ENCODE results near the gene BRS3. TPM values are rescaled to one million over a fixed set of nuclear protein-coding genes. Genes with fewer than 3 reads are reported as not detected.

Gene BRS3
- total RNA-seq, 2 donors from 2014 or later = not detected

DNA sequence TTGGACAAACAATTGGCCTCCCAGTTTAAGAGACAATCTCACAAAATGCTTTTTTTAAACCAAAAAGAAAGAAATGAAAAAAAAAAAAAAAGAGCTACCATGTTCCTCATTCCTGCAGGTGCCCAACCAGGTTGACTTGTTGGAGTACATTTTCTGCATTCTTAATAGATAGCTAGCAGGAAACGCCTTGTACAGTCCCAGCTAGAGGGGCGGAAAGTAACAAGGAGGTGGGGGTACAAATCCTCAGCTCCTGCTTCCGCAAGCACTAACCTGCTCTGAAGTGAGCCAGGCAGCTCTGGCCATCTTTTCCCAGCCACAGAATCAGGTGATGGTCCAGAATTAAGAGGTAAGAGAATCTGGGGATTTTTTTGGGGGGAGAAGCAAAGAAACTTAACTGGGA lies 44.2 kb downstream of the BRS3 start, which contains the start of gene VGLL1:
VGLL1 (plus strand) TSS at position 265 of the 400 bp plus-strand sequence. CDS start 3,806 bp downstream, outside the sequence.
- Histone ChIP-seq H3K27ac (no peak within 1 kb of the TSS), H3K27me3 (no peaks in the 10 kb centered on the region), H3K4me1 (no peaks in the 10 kb centered on the region), H3K36me3 (no peaks in the 10 kb centered on the region), H3K9me3 (no peaks in the 10 kb centered on the region), H3K4me3 (no peak within 1 kb of the TSS)
- no peak for TF ChIP-seq CTCF (IDR thresholded peaks at IDR 0.05)
- DNase-seq (ENCODE audit: low spot score) = no peak

DNA sequence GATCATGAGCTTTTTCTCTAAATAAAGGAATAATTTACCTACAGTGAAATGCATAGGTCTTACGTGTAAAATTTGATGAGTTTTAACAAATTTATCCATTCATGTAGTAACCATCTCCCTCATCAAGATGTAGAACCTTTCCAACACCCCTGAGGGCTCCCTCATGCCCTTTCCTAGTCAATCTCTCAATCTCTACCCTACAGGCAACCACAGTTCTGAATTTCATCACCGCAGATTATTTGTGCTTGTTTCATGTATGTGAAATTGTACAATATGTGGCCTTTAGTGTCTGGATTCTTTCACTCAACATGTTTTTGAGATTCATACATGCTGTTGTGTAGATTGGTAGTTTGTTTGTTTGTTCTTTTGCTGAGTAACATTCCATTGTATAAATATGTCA lies 46.4 kb downstream of the BRS3 start:
- H3K4me1 ChIP-seq = no peaks in the 10 kb centered on the region
- H3K36me3 ChIP-seq = no peaks in the 10 kb centered on the region

GRCh38 chrX:136538811-136539210 lies 51.1 kb downstream of the BRS3 start:
- H3K4me3 ChIP-seq = no peak overlapping the region
- no peak for DNase-seq (ENCODE audit: low spot score)
- H3K27me3 ChIP-seq = no peaks in the 10 kb centered on the region
- H3K36me3 ChIP-seq = no peaks in the 10 kb centered on the region
- no peaks in the 10 kb centered on the region for H3K4me1 ChIP-seq
- no peaks in the 10 kb centered on the region for H3K9me3 ChIP-seq
- no peak overlapping the region for H3K27ac ChIP-seq
- TF ChIP-seq CTCF (IDR thresholded peaks at IDR 0.05) = no peak

More for the DNA sequence above, 46.4 kb downstream of the BRS3 start:
- TF ChIP-seq CTCF (IDR thresholded peaks at IDR 0.05) = no peak
- Histone ChIP-seq H3K9me3 (no peaks in the 10 kb centered on the region), H3K4me3 (no peak overlapping the region), H3K27ac (no peak overlapping the region), H3K27me3 (no peaks in the 10 kb centered on the region)
- no peak for DNase-seq (ENCODE audit: low spot score)

GRCh38 chrX:136540226-136540625 lies 52.5 kb downstream of the BRS3 start:
- Histone ChIP-seq H3K27ac (no peak overlapping the region), H3K9me3 (no peaks in the 10 kb centered on the region), H3K4me1 (no peaks in the 10 kb centered on the region), H3K4me3 (no peak overlapping the region), H3K27me3 (no peaks in the 10 kb centered on the region), H3K36me3 (no peaks in the 10 kb centered on the region)
- no peak for TF ChIP-seq CTCF (IDR thresholded peaks at IDR 0.05)
- no peak for DNase-seq (ENCODE audit: low spot score)

DNA sequence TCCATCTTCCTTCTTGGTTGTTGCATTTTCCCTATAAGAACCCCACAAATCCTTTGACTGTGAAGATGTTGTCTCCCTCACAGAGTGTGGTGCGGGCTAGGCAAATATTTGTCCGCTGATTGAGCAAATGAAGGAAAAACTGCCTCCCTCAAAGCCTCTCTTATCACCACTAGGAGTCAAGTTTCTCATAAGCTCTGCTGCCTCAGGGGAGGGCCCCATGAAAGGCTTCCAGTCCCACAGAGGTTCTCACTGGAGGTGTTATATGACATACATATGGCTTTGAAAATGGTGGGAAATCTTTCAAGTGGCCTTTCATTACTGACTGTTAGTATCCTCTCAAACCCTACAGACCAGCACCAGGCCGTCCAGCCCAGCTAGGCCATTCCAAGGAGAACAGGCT lies 53.5 kb downstream of the BRS3 start:
- H3K27ac ChIP-seq = no peak overlapping the region
- H3K36me3 ChIP-seq = no peaks in the 10 kb centered on the region
- H3K27me3 ChIP-seq = no peaks in the 10 kb centered on the region
- DNase-seq (ENCODE audit: low spot score) = no peak
- H3K9me3 ChIP-seq = no peaks in the 10 kb centered on the region
- TF ChIP-seq CTCF (IDR thresholded peaks at IDR 0.05) = no peak
- H3K4me1 ChIP-seq = no peaks in the 10 kb centered on the region
- no peak overlapping the region for H3K4me3 ChIP-seq

GRCh38 chrX:136542281-136542680 lies 54.5 kb downstream of the BRS3 start:
- Histone ChIP-seq H3K4me3 (no peak overlapping the region), H3K4me1 (no peaks in the 10 kb centered on the region), H3K36me3 (no peaks in the 10 kb centered on the region), H3K9me3 (no peaks in the 10 kb centered on the region), H3K27ac (no peak overlapping the region), H3K27me3 (no peaks in the 10 kb centered on the region)
- no peak for DNase-seq (ENCODE audit: low spot score)
- no peak for TF ChIP-seq CTCF (IDR thresholded peaks at IDR 0.05)

Data from right atrium auricular region (tissue), 2 donors.